ENCODE data around the gene PXN. TPM values are rescaled to one million over a fixed set of nuclear protein-coding genes. Genes with fewer than 3 reads are reported as not detected.
"Not testable (repeated sequence)": the region's sequence is repeated elsewhere in the genome, so short reads cannot be mapped to it uniquely, and the experiment has no call there.

PXN gene
- total RNA-seq, 1 donor from 2014 or later: 69.8 TPM

DNA sequence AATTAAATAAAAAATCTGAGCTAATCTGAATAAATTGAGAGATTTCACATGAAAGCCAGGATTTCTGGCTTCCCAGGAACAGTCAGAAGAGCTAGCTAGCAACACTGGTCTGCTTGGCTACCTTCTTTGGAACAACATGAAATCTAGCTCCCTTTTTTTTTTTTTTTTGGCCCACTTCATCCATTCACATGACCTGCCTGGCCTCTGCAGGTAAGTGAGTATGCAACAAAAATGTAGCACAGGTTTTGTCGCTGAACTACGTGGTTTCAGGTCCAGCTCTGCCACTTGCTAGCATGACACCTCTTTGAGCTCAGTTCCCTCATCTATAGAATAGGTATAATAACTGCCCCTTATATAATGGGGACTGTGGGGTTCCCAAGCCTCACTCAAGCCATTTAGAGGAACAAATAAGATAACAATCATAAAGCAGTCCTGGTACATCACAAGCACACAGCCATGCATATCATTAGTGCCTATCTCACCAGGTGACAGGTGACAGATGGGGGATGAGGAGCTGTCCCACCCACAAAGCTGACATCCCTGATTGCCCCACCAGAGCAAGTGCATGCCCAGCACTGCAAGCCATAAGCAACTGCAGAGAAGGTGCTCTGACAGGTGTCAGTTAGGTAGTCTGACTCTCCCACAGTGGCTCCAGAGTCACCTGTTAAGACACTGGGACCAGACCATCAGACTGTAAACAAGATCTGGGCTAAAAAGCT, 25.6 kb downstream of the PXN start:
- DNase-seq: no peak

DNA sequence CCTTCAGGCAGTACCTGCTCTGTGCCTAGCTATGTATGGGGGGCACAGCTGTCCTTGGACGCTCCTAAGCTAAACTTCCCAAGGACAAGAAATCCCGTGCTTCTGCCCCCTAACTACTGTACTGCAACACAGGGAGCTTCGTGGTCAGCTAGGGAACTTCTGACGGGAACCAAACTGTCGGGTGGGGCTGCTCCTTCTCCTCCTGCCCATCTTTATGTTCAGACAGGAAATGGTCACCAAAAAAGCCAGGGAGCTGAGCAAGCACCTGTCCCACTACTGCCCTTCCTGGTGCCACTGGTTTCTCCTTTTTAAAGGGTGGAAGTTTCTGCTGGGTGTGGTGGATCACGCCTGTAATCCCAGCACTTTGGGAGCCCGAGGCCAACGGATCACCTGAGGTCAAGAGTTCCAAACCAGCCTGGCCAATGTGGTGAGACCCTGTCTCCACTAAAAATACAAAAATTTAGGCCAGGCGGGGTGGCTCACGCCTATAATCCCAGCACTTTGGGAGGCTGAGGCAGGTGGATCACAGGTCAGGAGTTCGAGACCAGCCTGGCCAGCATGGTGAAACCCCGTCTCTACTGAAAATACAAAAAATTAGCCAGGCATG, 26.6 kb downstream of the PXN start:
- DNase-seq: no peak

DNA sequence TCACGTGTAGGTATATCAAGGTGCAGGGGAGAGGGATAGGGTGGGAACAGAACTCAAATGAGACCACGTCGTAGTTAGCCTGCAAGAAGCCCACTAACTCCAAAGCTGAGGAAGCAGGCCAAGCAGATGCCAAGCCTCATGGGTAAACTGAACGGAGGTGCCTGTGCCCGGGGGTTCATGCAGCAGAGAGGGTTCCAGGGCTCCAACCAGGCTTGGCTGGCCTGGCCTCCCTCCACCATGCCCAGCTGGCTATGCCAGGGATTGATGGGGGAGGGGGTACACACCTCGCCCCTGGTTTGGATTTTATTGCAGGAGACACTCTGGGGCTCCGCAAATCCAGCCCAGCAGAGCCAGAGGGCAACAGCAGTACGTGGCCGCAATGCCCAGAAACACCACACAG, 27.3 kb downstream of the PXN start:
- no peak for DNase-seq

DNA sequence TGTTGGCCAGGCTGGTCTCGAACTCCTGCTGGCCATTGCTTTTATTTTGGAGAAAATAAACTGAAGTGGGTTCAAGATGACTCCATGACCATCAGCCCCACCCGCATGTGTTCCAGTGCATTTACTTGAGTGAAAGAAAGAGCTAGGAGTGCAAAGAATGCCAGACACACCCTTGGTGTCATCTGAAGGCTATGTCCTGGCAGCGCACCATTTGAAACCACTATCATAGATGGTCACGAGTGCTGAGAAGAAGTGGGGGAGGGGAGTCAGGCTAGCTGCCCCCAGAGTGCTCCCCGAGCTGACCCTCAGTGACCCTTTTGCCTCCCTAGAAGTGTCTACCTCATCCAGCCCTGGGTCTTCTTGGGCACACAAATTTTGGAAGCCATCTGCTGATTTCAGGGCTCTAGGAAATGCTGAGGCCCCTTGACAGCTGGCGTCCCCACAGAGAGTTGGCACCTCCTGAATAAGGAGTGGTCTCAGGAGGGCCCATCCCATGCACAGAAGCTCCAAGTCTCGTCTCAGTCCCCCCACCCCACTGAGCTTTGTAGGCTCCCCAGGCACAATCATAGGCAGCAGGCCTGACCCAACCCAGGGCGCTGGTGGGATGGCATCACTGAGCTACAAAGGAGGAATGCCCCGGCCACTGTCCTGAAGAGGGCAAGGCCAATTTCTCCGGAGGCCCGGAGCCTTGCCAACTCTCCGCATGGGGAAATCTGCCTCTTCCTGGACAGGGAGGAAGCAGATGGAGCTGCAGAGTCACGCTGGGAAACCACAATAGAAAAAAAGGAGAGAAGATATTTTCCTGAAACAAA, 28.0 kb downstream of the PXN start:
- DNase-seq: peak; percentile 92

DNA sequence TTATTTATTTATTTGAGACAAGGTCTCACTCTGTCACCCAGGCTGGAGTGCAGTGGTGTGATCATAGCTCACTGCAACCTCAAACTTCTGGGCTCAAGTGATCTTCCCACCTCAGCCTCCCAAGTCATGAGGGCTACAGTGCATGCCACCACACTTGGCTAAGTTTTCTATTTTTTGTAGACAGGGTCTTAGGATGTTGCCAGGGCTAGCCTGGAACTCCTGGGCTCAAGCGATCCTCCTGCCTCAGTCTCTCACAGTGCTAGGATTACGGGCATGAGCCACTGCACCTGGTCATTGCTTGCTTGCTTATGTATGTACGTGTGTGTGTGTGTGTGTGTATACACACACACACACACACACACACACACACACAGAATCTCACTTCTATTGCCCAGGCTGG, 28.7 kb downstream of the PXN start:
- DNase-seq: not testable (repeated sequence)

DNA sequence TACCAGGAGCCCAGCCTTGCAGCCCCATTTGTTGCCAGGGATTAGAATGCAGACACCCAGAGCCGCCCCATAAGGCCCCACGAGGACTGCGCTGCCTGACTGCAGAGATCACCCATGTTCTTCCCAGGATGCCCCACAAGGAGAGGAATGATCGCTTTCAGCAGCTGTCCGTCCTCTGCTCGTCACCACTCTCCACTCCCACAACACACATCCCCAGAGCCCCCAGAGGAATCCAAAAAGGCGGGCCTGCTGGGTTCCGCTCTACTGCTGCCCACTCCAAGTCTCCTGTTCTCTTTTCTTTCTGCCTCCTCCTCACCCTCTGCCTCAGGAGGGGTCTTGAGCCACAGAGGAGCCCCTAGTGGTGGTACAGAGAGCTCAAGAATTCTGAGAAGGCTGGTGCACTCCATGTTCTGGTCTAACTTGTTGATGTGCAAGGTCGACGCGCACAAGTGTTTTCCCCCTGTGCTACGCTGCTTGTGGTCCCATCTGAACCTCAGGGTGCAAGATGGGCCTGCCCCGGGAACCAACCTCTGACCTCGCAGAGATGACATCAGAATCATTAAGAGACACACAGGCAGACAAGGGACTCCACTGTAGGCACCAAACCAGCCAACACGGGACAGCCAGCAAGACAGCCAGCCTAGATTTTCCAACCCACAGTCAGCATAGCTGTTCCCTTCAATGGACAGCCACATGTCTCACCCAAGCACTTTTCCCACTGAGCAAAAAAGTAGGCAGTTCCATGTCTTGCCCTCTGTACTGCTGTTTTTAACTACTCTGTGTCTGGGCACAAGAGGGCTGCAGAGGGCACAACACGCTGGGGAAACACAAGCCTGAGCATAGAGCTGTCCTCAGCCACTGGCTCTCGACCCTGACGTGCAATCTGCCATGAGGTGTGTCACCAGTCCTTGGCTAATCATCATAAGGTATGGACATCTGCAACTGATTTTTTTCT, 29.9 kb downstream of the PXN start:
- peak; percentile 49 for DNase-seq

DNA sequence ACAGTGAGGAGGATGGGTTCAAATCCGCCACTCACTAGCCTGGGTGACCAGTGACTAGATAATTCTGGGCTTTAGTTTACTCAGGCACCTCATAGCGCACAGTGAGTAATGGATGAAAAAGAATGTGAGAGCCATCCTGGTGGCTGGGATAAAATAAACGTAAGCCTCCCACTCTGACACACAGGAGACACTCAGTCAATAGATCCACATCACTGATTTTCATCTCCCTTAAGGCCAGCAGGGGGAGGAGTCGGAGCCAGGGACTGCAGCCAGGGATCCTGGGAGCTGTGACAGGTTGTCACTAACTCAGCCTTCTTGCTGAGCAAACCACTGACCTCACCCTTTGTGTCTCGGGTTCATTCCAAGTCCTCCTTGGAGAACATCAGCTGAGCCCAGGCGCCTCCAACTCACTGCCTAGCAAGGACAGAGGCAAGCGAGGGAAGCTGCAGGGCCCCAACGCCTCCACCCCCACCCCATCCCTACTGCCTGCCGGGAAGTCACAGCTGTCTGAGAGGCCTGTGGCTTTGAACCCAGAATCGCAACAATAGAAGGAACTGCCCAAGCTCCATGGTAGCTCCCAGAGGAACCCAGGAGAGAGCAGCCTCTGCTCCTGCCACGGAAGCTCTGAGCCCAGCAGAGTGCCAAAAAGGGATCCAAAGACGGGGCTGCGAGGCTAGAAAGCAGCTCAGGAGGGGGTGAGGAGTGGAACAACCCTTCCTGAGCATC, 30.7 kb downstream of the PXN start:
- DNase-seq: peak; percentile 90

DNA sequence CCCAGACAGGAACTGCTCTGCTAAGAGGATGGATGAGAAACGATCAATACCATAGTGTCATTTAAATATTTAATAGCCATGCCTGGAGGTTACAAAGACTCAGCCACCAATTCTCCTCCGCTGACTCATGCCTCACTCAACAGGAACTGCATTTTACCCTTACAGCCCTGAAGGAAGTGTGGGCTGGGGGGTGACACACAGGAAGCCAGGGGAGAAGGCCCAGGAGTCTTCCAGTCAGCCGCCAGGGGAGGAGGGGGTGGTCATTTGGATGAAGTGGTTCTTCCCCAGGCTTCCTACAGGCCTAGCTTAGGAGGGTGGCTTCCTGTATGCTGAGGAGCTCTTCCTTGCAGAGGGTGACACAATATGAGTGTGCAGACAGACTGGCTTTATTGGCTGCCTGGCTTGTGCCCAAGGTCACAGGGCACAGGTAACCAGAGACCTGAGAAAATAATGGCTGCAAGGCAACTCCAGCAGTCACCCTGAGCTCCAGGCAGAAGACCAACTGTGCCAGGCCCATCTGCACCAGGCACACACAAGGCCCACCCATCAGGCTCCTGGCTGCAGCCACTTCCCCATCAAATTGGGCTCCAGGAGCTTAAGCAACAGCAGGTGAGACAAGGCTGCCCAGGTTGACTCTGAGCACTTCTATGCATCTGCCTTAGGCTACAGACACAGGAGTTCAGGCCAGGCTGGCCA, 34.1 kb downstream of the PXN start:
- DNase-seq: peak; percentile 97

DNA sequence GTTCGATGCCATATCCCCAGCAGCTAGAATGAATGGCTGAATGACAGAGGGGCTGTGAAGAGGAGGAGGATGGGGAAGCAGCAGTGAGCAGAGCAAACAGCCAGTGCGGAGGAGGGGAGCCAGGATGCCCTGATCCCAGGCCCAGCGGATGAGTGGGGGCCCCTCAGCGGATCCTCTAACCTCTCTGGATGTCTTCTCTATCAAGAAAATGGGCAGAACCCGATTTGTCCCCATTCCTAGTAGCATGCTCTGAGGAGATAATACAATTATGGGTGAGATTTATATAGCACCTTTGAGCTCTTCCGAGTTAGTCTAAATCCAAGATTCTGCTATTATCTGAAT, 34.6 kb downstream of the PXN start:
- no peak for DNase-seq

DNA sequence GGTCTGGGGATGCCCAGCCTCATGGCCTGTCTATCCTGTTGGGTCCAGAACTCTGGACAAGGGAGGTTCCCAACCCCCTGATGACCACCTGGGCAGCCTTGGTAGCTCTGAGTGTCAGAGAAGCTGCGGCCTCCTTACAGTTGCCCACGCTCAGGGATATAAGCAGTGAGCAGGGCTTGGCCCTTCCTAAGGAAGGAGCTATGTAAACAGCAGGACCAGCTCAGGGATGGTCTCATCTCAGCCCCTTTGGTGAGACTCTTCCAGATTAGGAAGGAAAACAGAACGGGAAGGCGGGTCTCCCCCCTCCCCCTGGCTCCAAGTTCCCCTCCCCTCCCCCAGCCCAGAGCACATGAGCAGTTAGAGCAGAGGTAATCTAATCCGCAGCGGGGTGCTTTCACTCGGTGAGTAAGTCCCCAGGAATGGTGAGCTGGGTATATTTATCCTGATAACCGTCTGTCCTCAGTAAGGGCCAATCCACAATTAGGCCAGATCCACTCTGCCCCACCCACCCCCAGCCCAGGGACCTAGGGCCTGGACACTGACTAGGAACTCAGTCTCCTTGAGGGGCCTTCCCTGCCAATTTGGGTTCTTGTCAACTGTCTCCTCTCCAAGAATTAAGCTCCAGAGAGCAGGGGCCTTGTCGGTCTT, 35.1 kb downstream of the PXN start:
- peak; percentile 85 for DNase-seq

DNA sequence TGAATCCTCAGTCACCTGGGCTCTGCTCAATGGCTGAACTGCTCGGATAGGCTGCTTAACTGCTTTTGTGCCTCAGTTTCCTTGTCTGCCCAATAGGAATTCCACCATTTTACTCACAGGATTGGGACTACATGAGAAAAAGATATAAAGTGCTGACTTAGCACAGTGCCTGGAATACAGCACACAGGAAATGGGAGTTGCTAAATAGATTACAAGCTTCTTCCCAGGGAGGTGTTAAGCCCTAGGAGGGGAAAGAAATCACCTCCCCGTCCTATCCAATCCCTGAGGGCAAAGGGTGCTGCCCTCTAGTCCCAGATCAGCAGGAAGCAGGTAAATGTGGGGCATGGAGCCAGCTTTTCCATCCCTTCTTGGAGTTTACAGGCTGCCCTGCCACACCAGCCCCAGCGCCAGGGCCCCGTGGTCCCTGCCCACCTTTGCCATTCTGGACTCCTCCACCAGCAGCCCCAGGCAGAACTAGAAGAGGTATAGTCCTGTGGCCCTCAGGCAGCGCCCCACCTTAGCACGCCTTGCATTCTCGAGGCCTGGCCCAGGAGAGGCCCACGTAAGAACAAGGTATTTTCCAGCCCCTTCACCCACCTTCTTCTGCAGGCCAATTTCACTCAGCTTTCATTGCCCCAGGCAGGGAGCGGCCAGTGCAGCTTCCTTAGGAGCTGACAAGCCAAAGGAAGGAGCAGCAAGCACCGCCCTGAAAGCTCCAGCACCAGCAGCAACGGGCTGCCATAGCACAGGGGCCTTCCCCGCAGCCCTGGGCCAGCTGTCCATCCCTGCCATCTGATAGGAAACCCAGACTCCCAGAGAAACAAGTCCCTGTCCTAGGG, 35.8 kb downstream of the PXN start:
- peak; percentile 45 for DNase-seq

DNA sequence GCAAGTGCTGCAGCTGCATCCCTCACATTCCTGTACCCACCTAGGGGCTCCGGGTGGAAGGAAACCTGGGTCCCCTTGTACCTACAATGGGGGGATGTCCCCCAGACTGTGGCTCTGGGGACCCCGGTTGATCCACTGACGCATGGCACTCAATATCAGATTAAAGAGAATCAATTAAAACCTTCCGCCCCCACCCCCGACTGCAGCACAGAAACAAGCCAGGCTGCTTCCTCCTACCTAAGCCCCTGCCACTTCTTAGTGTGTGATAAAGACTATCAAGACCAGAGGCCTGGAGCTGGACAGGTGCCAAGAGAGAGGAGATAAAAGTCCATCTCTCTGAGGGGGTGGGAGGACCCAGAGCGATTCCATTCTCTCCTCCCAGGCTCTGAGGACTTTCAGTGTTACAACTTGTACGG, 36.5 kb downstream of the PXN start:
- no peak for DNase-seq

DNA sequence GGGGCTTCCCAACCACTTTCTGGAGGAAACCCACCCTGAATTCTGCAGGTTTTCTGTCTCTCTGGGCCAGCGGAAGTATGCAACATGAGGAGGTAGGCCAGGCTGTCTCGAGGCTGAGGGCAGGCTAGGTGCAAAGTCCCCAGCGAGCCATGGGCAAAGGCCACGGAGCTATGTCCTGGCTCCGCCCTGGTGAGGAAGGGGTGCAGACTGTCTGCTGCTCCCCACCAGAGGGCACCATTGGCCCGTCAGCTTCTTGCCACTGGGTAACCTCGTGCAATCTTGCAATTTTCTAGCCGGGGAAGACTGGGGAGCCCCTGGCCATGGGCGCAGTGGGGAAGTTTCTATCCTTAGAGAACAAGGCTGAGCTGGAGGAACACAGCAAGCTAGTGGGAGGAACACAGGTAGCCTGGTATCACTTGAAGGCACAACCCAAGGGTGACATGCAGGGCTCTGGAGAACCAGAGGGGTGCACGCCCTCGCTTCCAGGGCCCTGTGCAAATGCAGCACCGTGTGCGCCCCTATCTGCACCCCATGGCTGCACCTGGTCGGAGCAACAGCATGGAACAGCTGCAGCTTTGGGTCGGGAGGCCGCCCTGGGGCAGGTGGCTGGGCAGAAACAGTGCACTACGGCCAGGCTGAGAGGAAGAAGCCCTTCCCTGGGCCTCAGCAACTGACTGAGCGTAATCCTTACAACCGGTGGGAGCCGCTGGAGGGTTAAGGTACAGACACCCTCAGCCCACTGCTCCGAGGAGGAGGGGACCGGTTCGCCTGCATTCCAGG, 37.0 kb downstream of the PXN start:
- DNase-seq: peak; percentile 91

DNA sequence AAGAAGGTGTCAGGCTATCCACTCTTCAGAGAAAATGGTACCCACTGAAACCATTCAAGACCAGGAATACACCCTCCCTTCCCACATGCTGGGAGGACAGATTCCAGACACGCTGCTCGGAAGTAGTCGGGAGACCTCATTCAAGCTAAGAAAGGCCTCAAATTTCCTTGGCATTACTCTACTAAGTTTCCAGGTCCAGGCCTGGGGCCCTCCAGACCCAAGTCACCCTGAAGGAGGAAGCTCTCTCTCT, 37.6 kb downstream of the PXN start:
- no peak for DNase-seq

DNA sequence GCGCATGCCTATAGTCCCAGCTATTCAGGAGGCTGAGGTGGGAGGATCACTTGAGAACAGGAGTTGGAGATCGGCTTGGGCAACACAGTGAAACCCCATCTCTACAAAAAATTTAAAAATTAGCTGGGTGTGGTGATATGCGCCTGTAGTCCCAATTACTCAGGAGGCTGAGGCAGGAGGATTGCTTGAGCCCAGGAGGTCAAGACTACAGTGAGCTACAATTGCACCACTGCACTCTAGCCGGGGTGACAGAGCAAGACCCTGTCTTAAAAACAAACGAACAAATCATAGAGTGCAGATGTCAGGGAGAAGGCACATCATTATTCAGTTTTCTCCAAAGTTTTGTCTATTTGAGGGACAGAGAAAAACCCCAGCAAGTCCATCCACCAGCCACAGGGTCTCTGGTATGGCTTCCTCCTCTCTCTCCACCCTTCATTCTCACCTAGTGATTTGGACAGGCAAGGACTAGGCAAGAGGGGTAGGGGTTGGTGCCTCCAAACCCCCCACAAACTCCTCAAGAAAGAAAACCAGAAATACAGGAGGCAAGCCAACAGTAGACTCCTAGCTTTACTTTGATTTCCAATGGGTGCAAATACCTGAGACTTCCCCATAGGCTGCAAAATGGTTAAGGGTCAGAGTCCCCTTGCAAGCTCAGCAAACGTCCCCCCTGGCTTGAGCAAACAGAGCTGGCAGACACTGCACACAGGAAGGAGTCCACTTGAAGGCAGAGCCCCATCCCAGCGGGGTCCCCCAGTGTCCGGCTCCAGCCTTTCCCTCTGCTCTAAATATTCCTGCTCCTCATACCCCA, 38.1 kb downstream of the PXN start:
- DNase-seq: no peak

DNA sequence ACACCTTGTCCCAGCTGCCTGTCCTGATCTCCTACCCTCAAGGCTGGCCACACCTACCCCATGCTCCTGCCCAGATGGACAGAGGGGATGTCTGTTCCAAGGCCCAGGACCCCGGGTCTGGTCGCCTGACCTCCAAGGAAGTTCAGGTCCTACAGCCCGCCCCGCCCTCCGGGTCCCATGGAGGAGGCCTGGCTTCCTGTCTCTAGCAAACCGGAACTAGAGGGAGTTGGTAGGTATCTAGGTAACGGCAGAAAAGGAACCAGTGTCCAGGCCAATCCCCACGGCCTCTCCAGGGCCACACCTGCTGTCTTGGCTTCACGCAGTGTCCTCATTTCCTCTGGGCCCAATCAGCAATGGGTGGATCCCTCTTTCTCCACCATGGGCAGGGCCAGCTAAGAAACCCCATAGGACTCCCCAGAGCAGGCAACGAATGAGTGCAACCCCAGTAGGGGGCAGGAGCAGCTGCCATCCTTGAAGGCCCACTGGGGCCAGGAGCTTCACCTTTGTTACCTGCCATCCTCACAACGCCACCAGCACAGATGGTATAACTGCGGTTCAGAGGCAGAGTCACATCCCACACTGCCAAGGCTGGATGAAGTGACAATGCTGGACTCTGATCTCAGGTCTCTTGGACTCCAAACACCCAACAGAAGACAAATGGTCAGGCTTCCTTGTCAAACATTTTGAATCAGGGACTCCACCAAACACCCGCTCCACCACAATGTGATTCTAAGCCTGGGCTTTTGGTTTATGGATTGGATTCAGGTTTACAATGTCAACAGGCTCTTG, 39.5 kb downstream of the PXN start:
- DNase-seq: peak; percentile 59

DNA sequence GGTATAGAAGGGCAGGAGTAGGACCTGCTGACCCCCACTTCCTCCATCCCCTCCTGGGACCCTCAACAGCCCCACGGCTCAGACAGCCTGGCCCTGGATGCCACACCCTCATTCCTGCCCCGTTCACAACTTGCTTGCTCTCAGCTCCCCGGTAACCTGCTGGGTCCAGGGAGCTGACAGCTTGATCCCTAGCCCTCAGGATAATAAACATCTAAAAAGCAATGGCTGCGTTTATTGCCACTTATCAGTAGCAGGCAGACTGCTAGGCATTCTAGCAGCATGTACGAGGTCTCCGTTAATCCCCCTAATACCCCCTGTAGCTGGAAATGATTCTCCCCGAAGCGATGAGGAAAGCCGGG, 40.4 kb downstream of the PXN start:
- DNase-seq: no peak
